ENCODE data around the gene SYNJ2. TPM values are rescaled to one million over a fixed set of nuclear protein-coding genes. Genes with fewer than 3 reads are reported as not detected.

The SYNJ2 gene
- total and polyA plus RNA-seq, 7 donors = 2.6 to 30.2 (median 6.1) TPM

DNA sequence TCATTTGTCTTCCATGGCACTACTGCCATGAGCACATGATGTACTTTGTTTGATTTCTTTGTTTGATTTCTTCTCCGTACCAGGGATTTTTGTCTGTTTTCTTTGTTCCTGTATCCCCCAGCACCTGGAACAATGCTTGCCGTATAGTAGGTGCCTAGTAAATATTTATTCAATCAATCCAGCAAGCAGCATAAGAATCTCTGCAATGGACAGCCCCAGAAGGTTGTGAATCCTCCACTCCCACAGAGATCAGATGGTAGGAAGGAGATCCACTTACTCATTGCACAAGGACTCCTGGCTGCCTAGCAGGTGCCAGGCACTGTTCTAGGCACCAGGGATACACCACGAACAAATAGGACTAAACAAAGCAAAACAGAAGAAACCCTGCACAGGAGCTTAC is 6.7 kb upstream of the SYNJ2 start:
- H3K4me3 ChIP-seq = no peak overlapping the region
- WGBS, 3 donors = 91 to 94% (median 91%) methylated on average over 3 of the region's 3 CpGs
- no peaks in the 10 kb centered on the region for H3K36me3 ChIP-seq (ENCODE audit: insufficient read depth in 1 of 2, low read depth in 1 of 2)
- H3K27me3 ChIP-seq (ENCODE audit: insufficient read depth in 3 of 3, low read length in 2 of 3) = no peaks in the 10 kb centered on the region
- intact Hi-C loops (cut with DNase I) = no loop called here
- no peak overlapping the region for H3K27ac ChIP-seq
- no peaks in the 10 kb centered on the region for H3K9me3 ChIP-seq
- H3K4me1 ChIP-seq = no peaks in the 10 kb centered on the region
- ATAC-seq (no peak), DNase-seq (no peak)
- TF ChIP-seq, protein P1, sequence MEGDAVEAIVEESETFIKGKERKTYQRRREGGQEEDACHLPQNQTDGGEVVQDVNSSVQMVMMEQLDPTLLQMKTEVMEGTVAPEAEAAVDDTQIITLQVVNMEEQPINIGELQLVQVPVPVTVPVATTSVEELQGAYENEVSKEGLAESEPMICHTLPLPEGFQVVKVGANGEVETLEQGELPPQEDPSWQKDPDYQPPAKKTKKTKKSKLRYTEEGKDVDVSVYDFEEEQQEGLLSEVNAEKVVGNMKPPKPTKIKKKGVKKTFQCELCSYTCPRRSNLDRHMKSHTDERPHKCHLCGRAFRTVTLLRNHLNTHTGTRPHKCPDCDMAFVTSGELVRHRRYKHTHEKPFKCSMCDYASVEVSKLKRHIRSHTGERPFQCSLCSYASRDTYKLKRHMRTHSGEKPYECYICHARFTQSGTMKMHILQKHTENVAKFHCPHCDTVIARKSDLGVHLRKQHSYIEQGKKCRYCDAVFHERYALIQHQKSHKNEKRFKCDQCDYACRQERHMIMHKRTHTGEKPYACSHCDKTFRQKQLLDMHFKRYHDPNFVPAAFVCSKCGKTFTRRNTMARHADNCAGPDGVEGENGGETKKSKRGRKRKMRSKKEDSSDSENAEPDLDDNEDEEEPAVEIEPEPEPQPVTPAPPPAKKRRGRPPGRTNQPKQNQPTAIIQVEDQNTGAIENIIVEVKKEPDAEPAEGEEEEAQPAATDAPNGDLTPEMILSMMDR (IDR thresholded peaks at IDR 0.05) = no peak

DNA sequence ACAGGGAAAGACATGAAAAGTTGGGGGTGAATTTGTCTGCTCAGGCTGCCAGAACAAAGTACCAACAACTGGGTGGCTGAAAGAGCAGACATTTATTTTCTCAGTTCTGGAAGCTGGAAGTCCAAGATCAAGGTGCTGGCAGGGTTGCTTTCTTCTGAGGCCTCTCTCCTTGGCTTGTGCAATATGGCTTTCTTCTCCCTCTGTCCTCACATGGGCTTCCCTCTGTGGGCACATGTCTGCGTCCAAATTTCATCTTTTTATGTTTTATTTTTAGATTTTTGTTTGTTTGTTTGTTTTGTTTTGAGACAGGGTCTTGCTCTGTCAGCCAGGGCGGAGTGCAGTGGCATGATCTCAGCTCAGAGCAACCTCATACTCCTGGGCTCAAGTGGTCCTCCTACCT is 6.2 kb upstream of the SYNJ2 start:
- no peak overlapping the region for H3K4me3 ChIP-seq
- intact Hi-C loops (cut with DNase I) = no loop called here
- H3K36me3 ChIP-seq (ENCODE audit: insufficient read depth in 1 of 2, low read depth in 1 of 2) = no peaks in the 10 kb centered on the region
- H3K27me3 ChIP-seq (ENCODE audit: insufficient read depth in 3 of 3, low read length in 2 of 3) = no peaks in the 10 kb centered on the region
- H3K27ac ChIP-seq = no peak overlapping the region
- ATAC-seq (no peak), DNase-seq (no peak)
- TF ChIP-seq, protein P1 (IDR thresholded peaks at IDR 0.05) = no peak
- H3K4me1 ChIP-seq = no peaks in the 10 kb centered on the region
- WGBS, 3 donors = 85 to 95% (median 93%) methylated on average over 2 of the region's 2 CpGs
- no peaks in the 10 kb centered on the region for H3K9me3 ChIP-seq

DNA sequence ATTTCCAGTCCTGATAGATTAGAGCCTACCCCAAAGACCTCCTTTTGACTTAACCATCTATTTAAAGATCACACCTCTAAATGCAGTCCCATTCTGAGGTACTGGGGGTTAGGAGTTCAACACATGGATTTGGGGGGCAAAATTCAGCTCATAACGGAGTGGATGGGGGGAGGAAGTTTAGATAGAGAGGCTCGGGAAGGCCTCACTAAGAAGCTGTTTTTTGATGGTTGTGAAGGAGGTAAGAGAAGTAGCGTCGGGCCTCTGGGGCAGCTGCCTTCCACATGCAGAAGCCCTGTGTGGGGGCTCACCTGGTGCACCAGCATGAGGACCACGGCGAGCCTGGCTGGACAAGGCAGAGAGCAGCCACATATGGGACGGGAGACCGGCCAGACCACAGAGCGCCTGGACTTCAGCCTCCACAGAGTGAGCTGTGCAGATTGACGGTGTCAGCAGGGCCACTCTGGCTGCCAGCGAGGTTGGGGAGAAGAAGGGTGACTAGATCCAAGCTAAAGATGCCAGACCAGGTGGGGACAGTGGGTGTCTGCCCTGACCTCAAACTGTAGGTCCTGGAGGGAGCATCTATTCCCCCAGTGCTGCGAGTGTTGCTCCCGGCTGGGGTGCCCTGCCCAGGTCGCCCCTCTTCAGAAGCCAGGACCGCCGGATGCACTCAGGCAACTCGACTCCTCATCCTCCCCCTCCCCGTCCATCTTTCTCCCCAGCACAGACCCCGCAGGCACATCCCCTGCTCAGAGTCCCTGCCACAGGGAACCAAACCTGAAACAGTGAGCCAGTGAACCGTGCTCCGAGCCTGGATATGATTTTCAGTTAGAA is 5.1 kb upstream of the SYNJ2 start:
- WGBS, 3 donors = 85 to 91% (median 88%) methylated on average over 20 to 21 of the region's 21 CpGs
- intact Hi-C loops (cut with DNase I) = no loop called here

DNA sequence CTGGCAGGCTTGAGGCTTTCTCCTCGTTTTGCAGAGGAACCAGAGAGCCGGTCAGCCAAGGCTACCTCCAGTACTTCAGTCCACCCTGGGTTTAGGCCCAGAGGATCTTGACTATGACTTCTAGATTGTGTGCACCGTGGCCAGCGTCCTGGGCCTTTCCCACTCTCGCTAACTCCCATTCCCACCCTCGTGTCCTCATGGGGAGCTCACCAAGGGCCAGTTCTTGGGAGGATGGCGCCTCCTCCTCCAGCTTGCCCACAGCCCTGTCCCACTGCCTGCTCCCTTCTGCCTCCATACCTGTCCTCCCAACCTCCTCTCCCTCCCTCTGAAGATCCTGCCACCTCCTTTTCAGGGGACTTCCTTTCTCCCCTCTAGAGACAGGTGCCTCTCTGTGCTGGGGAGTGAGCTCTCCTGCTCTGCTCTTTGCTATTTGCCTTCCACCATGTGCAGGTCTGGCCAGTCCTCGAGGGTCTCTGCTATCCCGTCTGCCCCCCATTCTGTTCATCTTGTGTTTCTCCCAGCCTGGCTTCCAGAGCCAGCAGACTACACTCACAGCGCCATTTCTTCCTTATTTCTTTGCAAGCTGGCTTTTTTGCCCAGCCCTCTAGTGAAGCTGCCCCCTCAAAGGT is 4.4 kb upstream of the SYNJ2 start:
- WGBS, 3 donors = 86 to 88% (median 88%) methylated on average over 10 of the region's 10 CpGs
- ATAC-seq = no peak
- H3K4me3 ChIP-seq = no peak overlapping the region

More for the DNA sequence above, 5.1 kb upstream of the SYNJ2 start:
- TF ChIP-seq, protein P1 (IDR thresholded peaks at IDR 0.05) = no peak
- no peaks in the 10 kb centered on the region for H3K27me3 ChIP-seq (ENCODE audit: insufficient read depth in 3 of 3, low read length in 2 of 3)
- ATAC-seq (no peak), DNase-seq (no peak)
- H3K36me3 ChIP-seq (ENCODE audit: insufficient read depth in 1 of 2, low read depth in 1 of 2) = no peaks in the 10 kb centered on the region
- no peaks in the 10 kb centered on the region for H3K9me3 ChIP-seq
- no peak overlapping the region for H3K27ac ChIP-seq
- H3K4me3 ChIP-seq = no peak overlapping the region
- no peaks in the 10 kb centered on the region for H3K4me1 ChIP-seq

More for the DNA sequence above, 4.4 kb upstream of the SYNJ2 start:
- Histone ChIP-seq H3K27ac (no peak overlapping the region), H3K9me3 (no peaks in the 10 kb centered on the region), H3K27me3 (ENCODE audit: insufficient read depth in 3 of 3, low read length in 2 of 3) (no peaks in the 10 kb centered on the region), H3K36me3 (ENCODE audit: insufficient read depth in 1 of 2, low read depth in 1 of 2) (no peaks in the 10 kb centered on the region), H3K4me1 (peaks cover 1% of the 10 kb centered on the region)
- TF ChIP-seq, protein P1 (IDR thresholded peaks at IDR 0.05) = no peak
- intact Hi-C loops (cut with DNase I) = no loop called here
- no peak for DNase-seq
